DMS114 treated with DMSO at 0.1 percent for 48 hours (cell line): ENCODE data around the gene BRAF.
"Not testable (repeated sequence)": the region's sequence is repeated elsewhere in the genome, so short reads cannot be mapped to it uniquely, and the experiment has no call there.

Experiments used
- DNase-seq: peaks from one replicate; lab custom pipeline; 2025; ENCODE audit not compliant: unreplicated experiment; lab: John Stamatoyannopoulos, UW

The BRAF gene

DNA sequence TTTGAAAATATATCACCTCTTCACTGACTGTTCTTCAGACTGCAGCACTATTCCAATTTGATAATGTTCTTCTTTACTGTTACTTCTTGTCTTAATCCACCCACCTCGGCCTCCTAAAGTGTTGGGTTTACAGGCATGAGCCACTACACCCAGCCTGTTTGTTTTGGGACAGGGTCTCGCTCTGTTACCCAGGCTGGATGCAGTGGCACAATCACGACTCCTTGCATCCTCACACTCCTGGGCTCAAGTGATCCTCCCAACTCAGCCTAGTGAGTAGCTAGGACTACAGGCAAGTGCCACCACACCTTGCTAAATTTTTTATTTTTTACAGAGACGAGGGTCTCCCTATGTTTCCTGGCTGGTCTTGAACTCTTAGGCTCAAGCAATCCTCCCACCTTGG lies 150.4 kb downstream of the BRAF start:
- no peak for DNase-seq

DNA sequence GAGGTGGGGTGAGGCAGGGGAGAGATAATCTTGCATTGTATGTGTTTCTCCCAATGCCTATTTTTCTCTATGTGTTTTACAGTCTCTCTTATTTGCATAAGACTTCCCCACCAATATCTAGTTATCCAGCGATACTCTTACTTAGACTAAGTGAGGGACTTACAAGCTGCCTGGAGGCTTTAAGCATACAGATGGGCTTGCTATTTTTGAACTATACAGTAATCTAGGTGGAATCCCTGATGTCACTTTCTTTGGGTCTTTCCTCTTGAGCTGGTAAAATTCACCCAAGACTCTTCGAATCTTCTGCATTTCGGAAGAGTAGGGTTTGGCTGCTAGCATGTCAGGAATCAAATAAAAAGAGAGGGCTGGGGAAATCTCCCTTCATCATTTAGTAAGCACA lies 151.6 kb downstream of the BRAF start:
- DNase-seq: no peak

DNA sequence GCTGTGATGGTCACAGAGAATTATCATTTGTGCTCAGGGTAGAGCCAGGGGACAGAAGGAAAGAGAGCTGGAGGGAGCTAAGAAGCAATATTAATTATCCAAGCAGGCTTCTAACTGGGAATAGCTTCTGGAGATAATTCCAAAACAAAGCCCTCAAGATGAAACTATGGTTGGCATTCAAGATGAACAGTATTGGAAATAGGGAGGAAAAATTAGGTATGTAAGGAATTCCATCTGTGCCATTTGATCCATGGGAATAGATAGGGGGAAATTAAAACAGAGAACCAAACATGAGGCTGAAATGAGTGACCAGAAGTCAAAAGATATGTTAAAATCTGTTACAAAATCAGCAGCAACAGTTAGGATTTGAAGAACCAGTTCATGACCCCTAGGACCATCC lies 152.9 kb downstream of the BRAF start:
- DNase-seq: no peak

DNA sequence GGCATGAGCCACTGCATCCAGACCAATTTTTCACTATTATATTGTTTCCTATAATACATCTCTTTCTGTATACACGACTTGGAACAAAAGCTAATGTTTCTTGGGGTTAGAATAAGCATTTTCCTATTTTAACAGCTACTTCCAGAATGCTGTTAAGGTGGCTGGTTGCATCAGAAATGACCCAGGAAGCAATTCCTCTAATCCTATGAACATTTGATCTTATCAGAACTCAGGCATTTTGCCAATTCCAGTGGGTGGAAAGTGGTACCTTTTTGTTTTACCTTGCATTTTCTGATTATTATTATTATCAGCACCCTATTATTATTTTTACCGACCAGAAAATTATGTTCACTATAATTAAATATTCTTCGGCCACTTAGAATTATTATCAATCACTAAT lies 154.9 kb downstream of the BRAF start:
- DNase-seq: no peak

DNA sequence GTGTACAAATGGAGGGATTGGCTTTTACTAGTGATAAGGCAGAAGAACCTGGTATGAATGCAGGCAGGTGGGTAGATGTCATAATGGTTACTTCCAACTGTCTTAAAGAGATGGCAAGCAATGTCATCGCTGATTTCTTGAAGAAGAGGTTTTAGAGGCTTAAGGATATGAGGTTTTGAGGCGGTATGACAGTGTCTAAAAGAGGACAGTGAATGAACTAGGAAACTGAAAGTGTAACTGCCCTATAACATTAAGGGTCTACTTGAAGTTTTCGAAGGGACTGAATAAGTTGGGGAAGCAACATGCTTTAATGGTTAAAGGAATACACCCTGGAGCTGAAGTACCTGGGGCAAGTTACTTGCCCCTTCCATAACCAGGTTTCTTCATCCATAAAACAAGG lies 157.3 kb downstream of the BRAF start:
- DNase-seq: no peak

DNA sequence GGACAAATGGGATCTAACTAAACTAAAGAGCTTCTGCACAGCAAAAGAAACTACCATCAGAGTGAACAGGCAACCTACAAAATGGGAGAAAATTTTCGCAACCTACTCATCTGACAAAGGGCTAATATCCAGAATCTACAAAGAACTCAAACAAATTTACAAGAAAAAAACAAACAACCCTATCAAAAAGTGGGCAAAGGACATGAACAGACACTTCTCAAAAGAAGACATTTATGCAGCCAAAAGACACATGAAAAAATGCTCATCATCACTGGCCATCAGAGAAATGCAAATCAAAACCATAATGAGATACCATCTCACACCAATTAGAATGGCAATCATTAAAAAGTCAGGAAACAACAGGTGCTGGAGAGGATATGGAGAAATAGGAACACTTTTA lies 159.3 kb downstream of the BRAF start:
- not testable (repeated sequence) for DNase-seq

DNA sequence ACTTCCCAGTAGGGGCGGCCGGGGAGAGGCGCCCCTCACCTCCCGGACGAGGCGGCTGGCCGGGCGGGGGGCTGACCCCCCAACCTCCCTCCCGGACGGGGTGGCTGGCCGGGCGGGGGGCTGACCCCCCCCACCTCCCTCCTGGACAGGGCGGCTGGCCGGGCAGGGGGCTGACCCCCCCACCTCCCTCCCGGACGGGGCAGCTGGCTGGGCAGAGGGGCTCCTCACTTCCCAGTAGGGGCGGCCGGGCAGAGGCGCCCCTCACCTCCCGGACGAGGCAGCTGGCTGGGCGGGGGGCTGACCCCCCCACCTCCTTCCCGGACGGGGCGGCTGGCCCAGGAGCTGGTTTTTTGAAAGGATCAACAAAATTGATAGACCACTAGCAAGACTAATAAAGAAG lies 161.6 kb downstream of the BRAF start:
- not testable (repeated sequence) for DNase-seq

DNA sequence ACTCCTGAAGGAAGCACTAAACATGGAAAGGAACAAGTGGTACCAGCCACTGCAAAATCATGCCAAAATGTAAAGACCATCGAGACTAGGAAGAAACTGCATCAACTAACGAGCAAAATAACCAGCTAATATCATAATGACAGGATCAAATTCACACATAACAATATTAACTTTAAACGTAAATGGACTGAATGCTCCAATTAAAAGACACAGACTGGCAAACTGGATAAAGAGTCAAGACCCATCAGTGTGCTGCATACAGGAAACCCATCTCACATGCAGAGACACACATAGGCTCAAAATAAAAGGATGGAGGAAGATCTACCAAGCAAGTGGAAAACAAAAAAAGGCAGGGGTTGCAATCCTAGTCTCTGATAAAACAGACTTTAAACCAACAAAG lies 163.4 kb downstream of the BRAF start:
- not testable (repeated sequence) for DNase-seq

DNA sequence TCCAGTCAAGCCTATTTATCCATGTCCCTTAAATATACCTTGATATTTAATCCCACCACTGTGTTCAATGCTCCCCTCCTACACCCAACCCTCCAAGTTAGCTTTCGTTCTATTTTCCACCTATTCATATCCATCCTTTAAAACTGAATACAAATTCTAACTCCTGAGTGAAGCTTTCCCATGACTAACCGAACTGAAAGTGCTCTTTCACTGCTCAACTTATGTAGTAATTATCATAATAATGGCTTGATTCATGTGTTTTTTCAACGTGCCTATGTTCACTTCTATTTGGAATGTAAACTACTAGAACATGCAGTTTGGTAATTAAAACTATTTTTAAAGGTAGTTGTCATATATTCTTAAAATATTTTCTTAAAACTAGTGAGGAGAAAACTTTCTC lies 170.2 kb downstream of the BRAF start:
- no peak for DNase-seq

DNA sequence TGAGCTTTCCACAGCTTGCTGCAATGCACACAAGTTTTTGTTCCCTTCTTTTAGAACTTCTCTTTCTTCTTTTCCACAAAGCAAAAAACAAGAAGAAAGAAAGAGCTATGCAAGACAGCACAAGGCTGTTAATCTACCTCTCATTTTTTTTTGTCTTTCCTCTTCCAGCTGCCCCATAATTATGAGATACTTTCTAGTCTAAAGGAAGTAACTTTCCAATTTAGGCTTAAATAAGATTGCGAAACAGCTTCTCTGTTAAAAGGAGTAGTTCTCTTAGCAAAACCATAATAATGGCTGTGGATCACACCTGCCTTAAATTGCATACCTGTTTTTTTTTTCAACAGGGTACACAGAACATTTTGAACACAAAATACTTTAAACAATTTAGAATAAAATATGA lies 172.2 kb downstream of the BRAF start:
- no peak for DNase-seq

DNA sequence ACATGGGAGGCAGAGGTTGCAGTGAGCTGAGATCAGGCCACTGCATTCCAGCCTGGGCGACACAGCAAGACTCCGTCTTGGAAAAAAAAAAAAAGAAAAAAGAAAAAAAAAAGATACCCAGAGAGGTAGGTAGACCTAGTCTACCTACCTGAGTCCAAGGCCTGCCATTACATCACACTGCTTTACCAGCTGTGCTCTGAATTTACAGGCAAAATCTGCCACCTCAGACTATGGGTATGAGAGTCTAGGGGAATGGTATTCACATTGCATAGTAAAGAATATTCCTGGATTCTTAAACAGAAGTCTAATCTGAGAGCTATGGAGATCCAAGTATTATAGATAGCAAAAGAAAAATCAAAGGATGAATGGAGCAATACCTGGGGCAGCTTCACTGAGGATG lies 178.0 kb downstream of the BRAF start:
- DNase-seq: no peak

DNA sequence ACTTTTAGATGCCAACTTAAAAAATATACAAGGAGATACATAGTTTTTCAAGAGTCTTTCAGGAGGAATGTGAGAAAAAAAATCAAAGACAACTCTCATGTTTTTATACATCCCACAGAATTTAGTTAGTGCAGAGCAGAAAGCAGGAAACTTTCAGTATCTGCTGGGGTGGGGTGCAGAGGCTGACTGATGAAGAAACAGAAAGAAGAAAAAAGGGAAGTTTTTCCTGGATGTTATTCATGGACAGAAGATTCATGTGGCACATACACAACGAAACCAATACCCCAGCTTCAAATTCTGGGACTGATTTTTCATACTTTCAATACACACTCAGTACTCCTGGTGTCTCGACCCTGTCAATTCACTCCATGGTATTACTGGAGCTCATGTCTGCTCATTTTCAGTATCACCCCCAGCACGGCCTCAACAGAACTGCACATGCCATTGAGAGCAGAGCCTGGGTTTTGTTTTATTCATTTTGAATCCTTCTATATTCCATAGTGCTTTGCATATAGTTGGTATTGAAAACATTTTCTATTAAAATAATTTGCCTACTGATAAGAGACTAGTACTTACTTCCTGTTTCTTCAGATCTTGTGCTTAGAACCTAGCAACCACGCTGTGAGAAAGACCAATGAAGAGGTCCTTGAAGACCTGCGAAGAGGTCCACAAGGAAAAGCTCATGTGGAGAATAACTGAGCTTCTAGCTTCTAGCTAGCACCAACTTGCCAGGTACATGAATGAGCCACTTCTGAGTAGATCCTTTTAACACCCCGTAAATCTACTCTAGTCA lies 179.3 kb downstream of the BRAF start:
- DNase-seq: no peak

DNA sequence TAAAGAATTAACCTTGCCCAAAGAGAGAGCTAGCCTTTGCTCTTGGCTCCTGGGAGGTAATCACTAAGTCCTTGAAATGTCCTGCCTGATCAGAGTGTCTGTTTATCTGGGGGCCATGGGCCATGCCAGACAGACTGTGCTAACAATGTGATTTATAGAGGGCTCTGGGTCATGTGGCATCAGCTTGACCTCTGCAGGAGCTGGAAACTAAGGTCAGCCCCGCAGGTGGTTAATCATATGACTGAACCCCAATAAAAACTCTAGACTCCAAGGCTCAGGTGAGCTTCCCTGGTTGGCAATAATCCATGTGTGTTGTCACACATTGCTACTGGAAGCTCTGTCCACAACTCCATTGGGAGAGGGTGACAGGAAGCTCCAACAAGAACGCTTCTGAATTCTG lies 180.7 kb downstream of the BRAF start:
- no peak for DNase-seq

DNA sequence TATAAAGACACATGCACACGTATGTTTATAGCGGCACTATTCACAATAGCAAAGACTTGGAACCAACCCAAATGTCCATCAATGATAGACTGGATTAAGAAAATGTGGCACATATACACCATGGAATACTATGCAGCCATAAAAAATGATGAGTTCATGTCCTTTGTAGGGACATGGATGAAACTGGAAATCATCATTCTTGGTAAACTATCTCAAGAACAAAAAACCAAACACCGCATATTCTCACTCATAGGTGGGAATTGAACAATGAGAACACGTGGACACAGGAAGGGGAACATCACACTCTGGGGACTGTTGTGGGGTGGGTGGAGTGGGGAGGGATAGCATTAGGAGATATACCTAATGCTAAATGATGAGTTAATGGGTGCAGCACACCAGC lies 181.5 kb downstream of the BRAF start:
- DNase-seq: not testable (repeated sequence)

DNA sequence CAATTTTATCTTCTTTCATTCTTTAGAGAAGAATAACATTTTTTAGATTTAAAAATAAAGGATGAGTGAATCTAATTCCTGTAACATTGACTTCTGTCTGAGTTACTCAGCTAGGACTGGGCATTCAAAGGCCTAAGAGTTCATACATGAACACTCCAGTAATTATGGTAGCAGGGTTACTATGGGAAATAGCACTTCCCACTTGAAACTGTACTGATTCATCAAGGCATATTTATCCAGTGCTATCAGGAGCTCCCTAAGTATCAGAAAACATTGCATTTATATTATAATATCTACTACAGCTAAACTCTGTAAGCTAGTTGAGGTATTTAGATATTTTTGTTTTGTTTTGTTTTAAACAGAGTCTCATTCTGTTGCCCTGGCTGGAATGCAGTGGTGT lies 186.4 kb downstream of the BRAF start:
- DNase-seq: no peak

DNA sequence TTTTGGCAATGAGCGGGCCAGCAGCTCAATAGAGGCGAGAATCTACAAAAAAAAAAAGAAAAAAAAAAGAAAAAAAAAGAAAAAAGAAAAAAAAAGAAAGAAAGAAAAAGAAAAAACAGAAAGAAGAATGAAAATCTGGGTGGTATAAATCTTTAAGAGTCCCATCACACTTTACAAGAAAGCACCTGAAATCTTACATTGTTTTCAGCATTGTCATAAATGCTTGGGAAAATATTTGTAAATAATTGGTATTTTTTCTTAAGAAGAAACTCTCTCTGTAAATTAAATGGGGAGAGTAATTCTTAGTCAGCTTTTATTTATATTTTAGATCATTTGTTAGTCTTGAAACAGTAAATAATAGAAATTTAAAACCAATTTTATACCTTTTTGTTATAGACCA lies 190.0 kb downstream of the BRAF start:
- no peak for DNase-seq

DNA sequence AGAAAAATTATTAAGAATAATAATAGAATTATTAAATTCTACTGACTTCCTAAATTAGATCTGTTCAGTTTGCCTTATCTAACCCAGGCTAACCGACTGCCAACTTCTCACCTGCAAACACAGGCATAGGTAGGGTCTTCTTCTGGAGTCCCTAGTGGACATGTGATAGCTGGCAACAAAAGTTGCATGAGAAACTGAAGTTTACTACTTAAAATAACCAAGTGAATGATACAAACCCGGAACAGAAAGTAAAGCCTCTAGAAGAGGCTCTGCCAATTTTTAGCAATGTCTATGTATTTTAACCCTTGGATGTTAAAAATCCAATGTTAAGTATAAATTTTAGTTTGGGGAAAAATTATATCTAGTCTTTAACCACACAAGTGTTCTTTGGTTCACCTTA lies 190.6 kb downstream of the BRAF start:
- no peak for DNase-seq

DNA sequence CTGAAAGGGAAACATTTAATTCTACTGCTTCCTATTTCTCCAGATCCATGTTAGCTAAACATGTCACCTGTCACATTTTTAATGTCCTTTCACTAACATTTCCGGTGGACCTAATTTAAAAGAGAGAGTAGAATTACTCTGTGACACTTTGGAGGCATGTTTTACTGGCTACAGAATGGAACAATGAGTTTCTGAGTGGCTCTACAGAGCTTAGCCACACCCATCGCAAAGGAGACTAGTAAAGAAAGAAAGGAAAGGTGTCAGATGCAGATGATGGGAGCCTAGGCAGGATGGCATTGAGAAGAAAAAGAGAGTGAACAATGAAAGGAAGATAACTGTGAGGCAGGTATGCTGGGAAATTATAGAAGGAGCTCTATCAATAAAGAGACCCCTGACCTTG lies 192.3 kb downstream of the BRAF start:
- no peak for DNase-seq

DNA sequence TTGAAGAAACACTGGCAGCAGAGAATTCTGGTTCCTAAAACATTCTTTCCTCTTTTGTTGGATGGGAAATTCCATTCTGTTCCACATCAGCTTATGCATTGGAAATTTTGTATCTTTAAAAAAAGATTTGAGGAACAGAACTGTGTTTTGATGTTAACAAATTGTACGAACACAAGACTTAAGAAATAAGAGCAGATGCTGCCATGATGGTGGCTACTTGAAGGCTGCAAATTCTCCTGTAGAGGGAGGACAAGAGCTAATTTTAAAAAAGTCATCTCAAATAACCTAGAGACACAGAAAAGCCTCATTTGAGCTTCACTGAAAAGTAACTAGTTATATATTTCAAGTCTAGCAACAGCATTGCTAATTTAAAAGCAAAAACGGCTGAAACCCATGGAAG lies 198.4 kb downstream of the BRAF start:
- DNase-seq: peak; percentile 19

DNA sequence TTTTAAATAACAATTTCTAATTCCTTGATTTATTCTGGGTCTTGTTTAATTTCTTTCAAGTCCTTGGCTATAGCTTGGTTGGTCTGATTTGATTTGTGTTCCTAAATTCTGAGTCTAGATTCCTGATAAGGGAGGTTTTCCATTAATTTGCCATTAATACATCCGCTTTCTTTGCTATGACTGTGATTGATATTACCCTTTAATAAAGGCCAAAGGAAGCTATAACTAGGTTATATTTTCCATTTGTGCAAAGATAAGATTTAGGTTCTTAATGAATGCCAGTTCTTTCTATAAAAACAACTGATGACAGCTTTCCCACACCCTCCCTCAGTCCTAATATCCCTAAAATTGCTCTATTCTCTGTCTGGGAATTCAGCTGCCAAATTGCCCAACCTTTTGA lies 200.0 kb downstream of the BRAF start:
- no peak for DNase-seq

DNA sequence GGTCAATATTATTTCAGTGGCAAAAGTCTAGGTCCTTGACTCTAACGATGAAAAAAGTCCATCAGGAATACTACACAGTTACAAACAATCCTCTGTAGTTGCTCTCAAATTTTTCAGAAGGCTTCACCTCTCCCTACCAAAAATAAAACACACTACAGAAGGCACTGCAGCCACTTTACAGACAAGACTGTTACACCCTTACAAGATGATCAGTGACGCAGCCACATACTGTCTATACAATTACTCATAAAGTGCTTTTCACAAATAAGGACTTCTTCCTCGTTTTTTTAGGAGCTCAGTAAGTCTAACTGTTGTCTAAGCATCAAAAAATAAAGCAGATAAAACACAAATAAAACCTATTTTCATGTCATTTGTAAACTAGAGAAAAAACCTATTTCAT lies 201.2 kb downstream of the BRAF start:
- DNase-seq: no peak

DNA sequence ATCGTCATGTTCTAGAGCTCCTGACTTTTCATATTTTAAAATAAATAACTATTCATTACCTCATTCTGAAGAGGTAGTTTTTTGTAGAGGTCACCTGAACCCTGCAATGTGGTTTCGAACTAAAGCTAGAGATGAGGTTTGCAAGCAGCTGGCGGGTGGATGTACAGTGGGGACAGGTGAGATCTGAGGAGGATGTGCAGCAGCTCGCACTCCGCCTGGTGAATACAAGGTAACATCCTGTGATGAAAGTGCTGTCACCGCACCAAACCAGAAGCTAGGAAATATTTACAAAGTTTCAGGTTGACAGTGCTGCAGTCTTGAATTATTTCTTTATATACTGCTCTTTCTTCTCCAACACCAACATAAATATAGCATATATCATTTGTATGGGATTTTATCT lies 201.7 kb downstream of the BRAF start:
- no peak for DNase-seq

DNA sequence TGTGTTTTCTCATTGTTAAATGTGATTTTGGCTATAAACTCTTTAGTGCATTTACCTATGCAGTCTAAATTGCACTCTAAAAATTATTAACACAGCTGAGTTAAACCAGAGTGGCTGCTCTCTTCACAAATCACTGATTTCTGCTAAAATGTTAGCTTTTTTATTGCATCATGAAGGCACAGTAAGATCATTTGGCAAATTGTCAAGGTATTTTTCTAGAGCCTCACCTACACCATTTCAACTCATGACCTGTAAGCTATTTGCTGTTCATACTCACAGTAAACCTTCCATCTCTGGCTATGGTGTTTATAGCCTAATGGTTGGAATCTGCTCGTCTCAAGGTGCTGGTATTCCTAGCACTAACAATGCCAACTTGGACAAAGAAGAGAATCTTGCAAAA lies 202.5 kb downstream of the BRAF start:
- DNase-seq: no peak
